ENCODE measurements around the gene KIAA1549. TPM values are rescaled to one million over a fixed set of nuclear protein-coding genes. Genes with fewer than 3 reads are reported as not detected.

KIAA1549 gene
- total RNA-seq, 4 donors from 2014 or later, result 0.83 to 2.1 (median 1.5) TPM

GRCh38 chr7:138898802-138899201, 82.4 kb downstream of the KIAA1549 start:
- peaks cover 2% of the 10 kb centered on the region for H3K36me3 ChIP-seq
- no peak for DNase-seq (ENCODE audit: low spot score in 2 of 2)
- H3K4me1 ChIP-seq, result no peaks in the 10 kb centered on the region
- H3K9me3 ChIP-seq, result no peaks in the 10 kb centered on the region
- no peak overlapping the region for H3K27ac ChIP-seq
- no peaks in the 10 kb centered on the region for H3K27me3 ChIP-seq
- no peak overlapping the region for H3K4me3 ChIP-seq
- no peak for TF ChIP-seq EP300 (IDR thresholded peaks at IDR 0.05)
- TF ChIP-seq CTCF (IDR thresholded peaks at IDR 0.05), result no peak
- TF ChIP-seq POLR2AphosphoS5 (IDR thresholded peaks at IDR 0.05), result no peak
- TF ChIP-seq POLR2A (IDR thresholded peaks at IDR 0.05), result no peak
- 75% methylated on average over 8 of the region's 8 CpGs for WGBS

GRCh38 chr7:138898255-138898654, 82.9 kb downstream of the KIAA1549 start:
- Histone ChIP-seq H3K4me3 (no peak overlapping the region), H3K27me3 (no peaks in the 10 kb centered on the region), H3K4me1 (no peaks in the 10 kb centered on the region), H3K27ac (no peak overlapping the region), H3K9me3 (no peaks in the 10 kb centered on the region), H3K36me3 (peaks cover 2% of the 10 kb centered on the region)
- 61% methylated on average over 3 of the region's 3 CpGs for WGBS
- no peak for DNase-seq (ENCODE audit: low spot score in 2 of 2)
- TF ChIP-seq CTCF (IDR thresholded peaks at IDR 0.05) (no peak), EP300 (IDR thresholded peaks at IDR 0.05) (no peak), POLR2A (IDR thresholded peaks at IDR 0.05) (no peak), POLR2AphosphoS5 (IDR thresholded peaks at IDR 0.05) (no peak)

- no peak for DNase-seq (ENCODE audit: low spot score in 2 of 2)
- peaks cover 2% of the 10 kb centered on the region for H3K36me3 ChIP-seq
- H3K4me1 ChIP-seq, result peaks cover 11% of the 10 kb centered on the region
- TF ChIP-seq CTCF (IDR thresholded peaks at IDR 0.05) (no peak), EP300 (IDR thresholded peaks at IDR 0.05) (no peak)
- no peak overlapping the region for H3K27ac ChIP-seq
- 80% methylated on average over 7 of the region's 7 CpGs for WGBS
- no peaks in the 10 kb centered on the region for H3K9me3 ChIP-seq
- H3K27me3 ChIP-seq, result no peaks in the 10 kb centered on the region
- no peak overlapping the region for H3K4me3 ChIP-seq
Measured at GRCh38 chr7:138895679-138896078, 85.5 kb downstream of the KIAA1549 start.

- Histone ChIP-seq H3K27ac (no peak overlapping the region), H3K9me3 (no peaks in the 10 kb centered on the region), H3K27me3 (no peaks in the 10 kb centered on the region), H3K4me1 (peaks cover 19% of the 10 kb centered on the region), H3K4me3 (no peak overlapping the region), H3K36me3 (peaks cover 2% of the 10 kb centered on the region)
- DNase-seq (ENCODE audit: low spot score in 2 of 2), result no peak
- TF ChIP-seq POLR2A (IDR thresholded peaks at IDR 0.05), result no peak
- no peak for TF ChIP-seq CTCF (IDR thresholded peaks at IDR 0.05)
- no peak for TF ChIP-seq EP300 (IDR thresholded peaks at IDR 0.05)
- no peak for TF ChIP-seq POLR2AphosphoS5 (IDR thresholded peaks at IDR 0.05)
- WGBS, result 92% methylated on average over 4 of the region's 4 CpGs
Measured at GRCh38 chr7:138893258-138893657, 87.9 kb downstream of the KIAA1549 start.

- no peaks in the 10 kb centered on the region for H3K27me3 ChIP-seq
- peaks cover 2% of the 10 kb centered on the region for H3K36me3 ChIP-seq
- DNase-seq (ENCODE audit: low spot score in 2 of 2), result no peak
- peaks cover 19% of the 10 kb centered on the region for H3K4me1 ChIP-seq
- no peak overlapping the region for H3K4me3 ChIP-seq
- H3K27ac ChIP-seq, result no peak overlapping the region
- 90% methylated on average over 5 of the region's 5 CpGs for WGBS
- H3K9me3 ChIP-seq, result no peaks in the 10 kb centered on the region
- TF ChIP-seq POLR2AphosphoS5 (IDR thresholded peaks at IDR 0.05) (no peak), POLR2A (IDR thresholded peaks at IDR 0.05) (no peak), CTCF (IDR thresholded peaks at IDR 0.05) (no peak), EP300 (IDR thresholded peaks at IDR 0.05) (no peak)
Measured at GRCh38 chr7:138892812-138893211, 88.4 kb downstream of the KIAA1549 start.

Data from suprapubic skin (tissue), 4 donors.